HUDEP-2 (cell line): Measurements from ENCODE around the gene NKIRAS1.
"Not testable (repeated sequence)": the region's sequence is repeated elsewhere in the genome, so short reads cannot be mapped to it uniquely, and the experiment has no call there.

Experiments
- DNase-seq, 76 experiments: peaks; one replicate each; lab custom pipeline; 2025; ENCODE audit not compliant: unreplicated experiment in 76 of 76; lab: John Stamatoyannopoulos, UW

The NKIRAS1 gene

GRCh38 chr3:23911397-23911796, 5.4 kb downstream of the NKIRAS1 start:
- DNase-seq, result no peak

GRCh38 chr3:23909341-23909740, 7.4 kb downstream of the NKIRAS1 start:
- no peak for DNase-seq

GRCh38 chr3:23904545-23904944, 12.2 kb downstream of the NKIRAS1 start:
- peak in 1 of 76 experiments; percentile 11 for DNase-seq

- DNase-seq, result no peak
Observed at GRCh38 chr3:23900744-23901143, 16.0 kb downstream of the NKIRAS1 start.

- DNase-seq, result no peak
Observed at GRCh38 chr3:23895181-23895580, 21.6 kb downstream of the NKIRAS1 start.

GRCh38 chr3:23894254-23895061, 22.3 kb downstream of the NKIRAS1 start:
- no peak for DNase-seq

GRCh38 chr3:23889950-23890349, 26.8 kb downstream of the NKIRAS1 start:
- DNase-seq, result no peak

GRCh38 chr3:23889386-23889785, 27.4 kb downstream of the NKIRAS1 start:
- DNase-seq, result no peak

GRCh38 chr3:23888617-23889228, 28.1 kb downstream of the NKIRAS1 start:
- DNase-seq, result peak in 5 of 76 experiments; percentile 4 to 23 (median 16)

- no peak for DNase-seq
Observed at GRCh38 chr3:23886311-23886710, 30.5 kb downstream of the NKIRAS1 start.

GRCh38 chr3:23885210-23885609, 31.6 kb downstream of the NKIRAS1 start:
- DNase-seq, result no peak

GRCh38 chr3:23884481-23884880, 32.3 kb downstream of the NKIRAS1 start:
- no peak for DNase-seq

GRCh38 chr3:23882487-23882918, 34.3 kb downstream of the NKIRAS1 start:
- DNase-seq, result no peak

- not testable (repeated sequence) for DNase-seq
Observed at GRCh38 chr3:23881993-23882392, 34.8 kb downstream of the NKIRAS1 start.

GRCh38 chr3:23880703-23881339, 36.0 kb downstream of the NKIRAS1 start:
- DNase-seq, result no peak

GRCh38 chr3:23879485-23879884, 37.3 kb downstream of the NKIRAS1 start:
- DNase-seq, result no peak

GRCh38 chr3:23877329-23877980, 39.3 kb downstream of the NKIRAS1 start:
- DNase-seq, result peak in 1 of 76 experiments; percentile 15

- no peak for DNase-seq
Observed at GRCh38 chr3:23876923-23877322, 39.9 kb downstream of the NKIRAS1 start.

GRCh38 chr3:23875113-23875725, 41.6 kb downstream of the NKIRAS1 start:
- DNase-seq, result no peak

- no peak for DNase-seq
Observed at GRCh38 chr3:23874359-23875112, 42.3 kb downstream of the NKIRAS1 start.
